A673 (cell line): ENCODE measurements around the gene IFRD2. TPM values are rescaled to one million over a fixed set of nuclear protein-coding genes. Genes with fewer than 3 reads are reported as not detected.

Experiments
- BruUV-seq: library from RNA; stranded (reverse); fragments of 400-500 nt; replicated peaks from 2 replicates; lab custom pipeline; 2021; lab: Mats Ljungman, UMichigan
- CTCF ChIA-PET: fragments of 300-600 bp; sonication (Branson Sonifier 250); formaldehyde crosslinking; loops from one replicate; lab custom pipeline; 2022; ENCODE audit warnings: antibody characterized with exemption; lab: Charles Lee
- POLR2A ChIA-PET: fragments of 300-600 bp; sonication (Branson Sonifier 250); formaldehyde crosslinking; loops from one replicate; lab custom pipeline; 2022; ENCODE audit warnings: antibody characterized with exemption; ENCODE audit not compliant: low non-redundant PET; lab: Charles Lee
- DNase-seq: peaks from one replicate; pipeline ENCODE4 v3.0.0-alpha.2; 2015; ENCODE audit warnings: low spot score
- H3K27ac ChIP-seq: fragments of 200-600 bp; sonication (generic); 2 replicates; pipeline ENCODE4 v1.5.1; 2016; ENCODE audit warnings: mixed run types, low read depth, mild to moderate bottlenecking, mixed read lengths, antibody characterized with exemption, low read length; ENCODE audit not compliant: poor library complexity, severe bottlenecking
- H3K27me3 ChIP-seq: fragments of 200-600 bp; sonication (generic); replicated peaks from 2 replicates; pipeline ENCODE4 v1.6.1; 2017; ENCODE audit warnings: mixed run types, low read depth, mild to moderate bottlenecking, mixed read lengths, antibody characterized with exemption, low read length; ENCODE audit not compliant: insufficient read depth, poor library complexity
- H3K36me3 ChIP-seq: fragments of 200-600 bp; sonication (generic); 2 replicates; pipeline ENCODE4 v1.6.1; 2016; ENCODE audit warnings: mixed run types, mild to moderate bottlenecking, mixed read lengths, antibody characterized with exemption, low read length; ENCODE audit not compliant: insufficient read depth, poor library complexity, severe bottlenecking
- H3K4me1 ChIP-seq: fragments of 200-600 bp; sonication (generic); 2 replicates; pipeline ENCODE4 v1.6.1; 2017; ENCODE audit warnings: mixed run types, mild to moderate bottlenecking, mixed read lengths, antibody characterized with exemption, low read length; ENCODE audit not compliant: insufficient read depth, poor library complexity, severe bottlenecking
- H3K4me3 ChIP-seq: fragments of 200-600 bp; sonication (generic); 2 replicates; pipeline ENCODE4 v1.5.1; 2016; ENCODE audit warnings: low read depth, mixed run types, mild to moderate bottlenecking, mixed read lengths, low read length; ENCODE audit not compliant: poor library complexity, severe bottlenecking
- H3K9me3 ChIP-seq: fragments of 200-600 bp; sonication (generic); 2 replicates; pipeline ENCODE4 v1.6.1; 2016; ENCODE audit warnings: mixed run types, low read depth, mild to moderate bottlenecking, mixed read lengths, antibody characterized with exemption, low read length; ENCODE audit not compliant: poor library complexity, severe bottlenecking
- EZH2 ChIP-seq: fragments of 200-600 bp; sonication (generic); IDR thresholded peaks from 2 replicates; pipeline ENCODE4 v1.6.1; 2017; ENCODE audit warnings: borderline replicate concordance, low read depth, mild to moderate bottlenecking, mixed read lengths, antibody characterized with exemption, low read length; ENCODE audit not compliant: poor library complexity, severe bottlenecking
- intact Hi-C: fragments of 100-400 bp; cut with micrococcal nuclease; formaldehyde crosslinking; loops from one replicate; pipeline ENCODE4 v1.10.0; 2022; ENCODE audit not compliant: unreplicated experiment
- total RNA-seq: library from RNA; stranded (reverse); gene quantifications from 2 replicates; pipeline ENCODE4 v1.2.3, GENCODE V29; 2021
- TF ChIP-seq, protein P1 (sequence below): fragments of 300-800, 200-600 bp; sonication (generic); conservative IDR thresholded peaks from 2 replicates; pipeline ENCODE4 v1.5.1; 2017; ENCODE audit warnings: low read depth, mild to moderate bottlenecking, antibody characterized with exemption, low read length, moderate library complexity, mixed read lengths

IFRD2 gene
- total RNA-seq, 1 experiment from 2014 or later = 77.4 TPM

DNA sequence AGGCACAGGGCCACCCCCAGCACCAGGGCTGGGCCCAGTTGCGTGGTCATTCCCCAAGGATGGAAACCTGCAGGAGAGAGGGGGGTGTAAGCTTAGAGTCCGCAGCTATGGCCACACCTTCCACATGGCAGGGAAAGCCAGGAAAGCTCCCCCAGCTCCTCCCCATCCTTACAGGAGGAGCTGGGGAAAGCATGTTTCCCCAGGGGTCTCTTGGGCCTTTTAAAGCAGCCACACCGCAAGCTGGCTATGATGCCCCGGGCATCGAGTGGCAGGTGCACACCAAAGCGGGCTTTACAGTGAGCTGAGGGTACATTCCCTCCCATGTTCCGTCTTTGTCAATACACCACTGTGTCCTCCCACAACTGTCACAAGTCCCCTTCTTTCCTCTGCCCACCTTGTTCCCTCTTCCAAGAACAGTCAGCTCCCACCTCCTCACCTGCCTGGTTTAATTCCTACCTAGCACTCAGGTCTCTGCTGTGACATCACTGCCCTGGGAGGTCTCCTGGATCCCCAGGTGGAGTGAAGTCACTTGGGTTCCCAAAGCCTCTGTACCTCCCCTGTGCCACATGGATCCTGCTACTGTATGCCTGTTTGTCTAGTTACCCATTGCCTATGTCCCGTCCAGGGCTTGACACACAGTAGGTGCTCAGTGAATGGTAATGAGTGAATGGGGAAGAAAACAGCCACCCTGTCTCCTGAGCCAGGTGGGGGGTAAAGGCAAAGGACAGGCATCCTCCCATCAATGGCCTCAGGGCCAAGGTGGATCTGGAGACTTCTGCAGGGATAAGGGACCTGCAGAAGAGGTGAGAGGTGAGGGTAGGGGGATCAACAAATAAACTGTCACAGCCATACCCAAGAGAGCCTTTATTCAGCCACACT lies 3.6 kb upstream of the IFRD2 start:
- H3K9me3 ChIP-seq = no peaks in the 10 kb centered on the region
- POLR2A ChIA-PET = no interaction called here
- TF ChIP-seq, protein P1, sequence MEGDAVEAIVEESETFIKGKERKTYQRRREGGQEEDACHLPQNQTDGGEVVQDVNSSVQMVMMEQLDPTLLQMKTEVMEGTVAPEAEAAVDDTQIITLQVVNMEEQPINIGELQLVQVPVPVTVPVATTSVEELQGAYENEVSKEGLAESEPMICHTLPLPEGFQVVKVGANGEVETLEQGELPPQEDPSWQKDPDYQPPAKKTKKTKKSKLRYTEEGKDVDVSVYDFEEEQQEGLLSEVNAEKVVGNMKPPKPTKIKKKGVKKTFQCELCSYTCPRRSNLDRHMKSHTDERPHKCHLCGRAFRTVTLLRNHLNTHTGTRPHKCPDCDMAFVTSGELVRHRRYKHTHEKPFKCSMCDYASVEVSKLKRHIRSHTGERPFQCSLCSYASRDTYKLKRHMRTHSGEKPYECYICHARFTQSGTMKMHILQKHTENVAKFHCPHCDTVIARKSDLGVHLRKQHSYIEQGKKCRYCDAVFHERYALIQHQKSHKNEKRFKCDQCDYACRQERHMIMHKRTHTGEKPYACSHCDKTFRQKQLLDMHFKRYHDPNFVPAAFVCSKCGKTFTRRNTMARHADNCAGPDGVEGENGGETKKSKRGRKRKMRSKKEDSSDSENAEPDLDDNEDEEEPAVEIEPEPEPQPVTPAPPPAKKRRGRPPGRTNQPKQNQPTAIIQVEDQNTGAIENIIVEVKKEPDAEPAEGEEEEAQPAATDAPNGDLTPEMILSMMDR = no peak
- TF ChIP-seq EZH2 = no peak
- no peak overlapping the region for H3K4me3 ChIP-seq
- H3K27ac ChIP-seq = no peak overlapping the region
- peaks cover 5% of the 10 kb centered on the region for H3K4me1 ChIP-seq
- no peak for DNase-seq
- no TSS peak for BruUV-seq
- H3K27me3 ChIP-seq = no peaks in the 10 kb centered on the region
- no peaks in the 10 kb centered on the region for H3K36me3 ChIP-seq
- intact Hi-C loops = no loop called here
- CTCF ChIA-PET = no interaction called here

DNA sequence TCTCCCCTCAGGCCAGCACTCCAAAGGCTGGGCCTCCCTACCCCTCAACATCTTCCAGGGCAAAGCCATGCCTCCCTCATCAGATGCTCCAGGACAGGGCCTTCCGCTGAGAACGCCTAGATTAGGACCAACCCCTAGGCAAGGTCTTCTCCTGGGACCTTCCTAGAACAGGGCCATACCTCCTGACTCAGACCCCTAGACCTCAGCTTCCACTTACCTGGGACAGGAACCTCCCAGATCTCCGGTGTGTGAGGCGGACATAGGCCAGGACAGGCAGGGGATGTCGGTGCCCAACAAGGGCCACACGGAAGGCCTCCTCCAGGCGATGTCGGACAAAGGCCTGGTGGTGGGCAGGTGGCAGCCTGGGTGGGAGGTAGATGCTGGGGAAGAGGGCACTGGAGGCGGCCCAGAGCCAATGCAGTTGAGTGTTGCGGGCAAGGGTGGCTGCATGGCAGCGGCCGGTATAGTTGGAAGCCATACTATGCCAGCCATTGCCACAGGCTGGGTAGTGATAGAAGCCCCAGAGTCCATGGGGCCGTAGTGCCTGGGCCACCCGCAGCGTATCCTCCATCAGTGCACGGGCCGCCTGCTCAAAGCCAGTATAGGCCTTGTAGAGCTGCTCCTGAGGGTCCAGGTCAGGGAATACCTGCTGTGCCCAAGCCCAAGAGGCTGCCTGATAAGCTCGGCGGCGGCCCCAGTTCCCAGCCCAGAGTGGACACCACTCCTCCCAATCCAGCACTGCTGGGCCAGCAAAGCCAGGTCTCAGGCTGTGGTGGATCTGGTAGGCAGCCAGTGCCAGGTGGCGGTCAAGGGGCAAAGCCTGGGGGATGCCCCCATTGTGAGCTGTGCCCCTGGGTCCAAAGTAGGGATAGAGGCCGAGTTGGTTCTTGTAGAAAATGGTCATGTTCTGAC lies 2.5 kb upstream of the IFRD2 start:
- TF ChIP-seq EZH2 = no peak
- TF ChIP-seq, protein P1 = no peak
- ChIA-PET POLR2A (no interaction called here), CTCF (no interaction called here)
- intact Hi-C loops = no loop called here
- BruUV-seq = no TSS peak
- DNase-seq = no peak
- Histone ChIP-seq H3K27me3 (no peaks in the 10 kb centered on the region), H3K27ac (no peak overlapping the region), H3K4me1 (peaks cover 2% of the 10 kb centered on the region), H3K36me3 (peaks cover 4% of the 10 kb centered on the region), H3K9me3 (no peaks in the 10 kb centered on the region), H3K4me3 (no peak overlapping the region)

DNA sequence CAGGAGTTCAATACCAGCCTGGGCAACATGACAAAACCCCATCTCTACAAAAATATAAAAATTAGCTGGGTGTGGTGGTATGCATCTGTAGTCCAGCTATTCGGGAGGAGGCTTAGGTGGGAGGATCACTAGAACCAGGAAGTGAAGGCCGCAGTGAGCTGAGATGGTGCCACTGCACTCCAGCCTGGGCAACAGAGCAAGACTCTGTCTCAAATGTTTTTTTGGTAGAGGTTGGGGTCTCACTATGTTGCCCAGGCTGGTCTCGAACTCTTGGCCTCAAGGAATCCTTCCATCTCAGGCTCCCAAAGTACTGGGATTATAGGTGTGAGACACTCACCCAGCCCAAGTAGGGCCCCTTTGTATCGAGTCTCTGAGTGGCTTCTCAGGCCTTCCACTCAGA lies 1.9 kb upstream of the IFRD2 start:
- no peaks in the 10 kb centered on the region for H3K9me3 ChIP-seq
- DNase-seq = no peak
- no peak overlapping the region for H3K27ac ChIP-seq
- POLR2A ChIA-PET = no interaction called here
- no peaks in the 10 kb centered on the region for H3K27me3 ChIP-seq
- CTCF ChIA-PET = no interaction called here
- no peak overlapping the region for H3K4me3 ChIP-seq
- TF ChIP-seq, protein P1 = no peak
- TF ChIP-seq EZH2 = no peak
- no peaks in the 10 kb centered on the region for H3K4me1 ChIP-seq
- no TSS peak for BruUV-seq
- peaks cover 8% of the 10 kb centered on the region for H3K36me3 ChIP-seq
- intact Hi-C loops = no loop called here
